ENCODE data around the gene NTSR2.
A peak's percentile ranks its signal among the peaks of the same experiment; 100 is the strongest.

- TF ChIP-seq POLR2A (IDR thresholded peaks at IDR 0.05): no peak
- no peak for TF ChIP-seq CTCF (IDR thresholded peaks at IDR 0.05)
- TF ChIP-seq POLR2AphosphoS5 (IDR thresholded peaks at IDR 0.05): peak in 1 of 2 donors; percentile 49
Measured at GRCh38 chr2:11716689-11717321, 46.8 kb upstream of the NTSR2 start.
